ENCODE measurements around the gene LPXN.

LPXN gene

GRCh38 chr11:58525037-58525614, 50.5 kb downstream of the LPXN start:
- H3K4me3 ChIP-seq (ENCODE audit: low read depth, low read length), result no peak overlapping the region

GRCh38 chr11:58524232-58525036, 51.2 kb downstream of the LPXN start:
- H3K4me3 ChIP-seq (ENCODE audit: low read depth, low read length), result no peak overlapping the region

GRCh38 chr11:58513747-58514367, 61.8 kb downstream of the LPXN start:
- no peak overlapping the region for H3K4me3 ChIP-seq (ENCODE audit: low read depth, low read length)

- H3K4me3 ChIP-seq (ENCODE audit: low read depth, low read length), result no peak overlapping the region
Measured at GRCh38 chr11:58511636-58512035, 64.0 kb downstream of the LPXN start.

- no peak overlapping the region for H3K4me3 ChIP-seq (ENCODE audit: low read depth, low read length)
Measured at GRCh38 chr11:58509748-58510147, 65.9 kb downstream of the LPXN start.

- H3K4me3 ChIP-seq (ENCODE audit: low read depth, low read length), result no peak overlapping the region
Measured at GRCh38 chr11:58508814-58509213, 66.8 kb downstream of the LPXN start.

GRCh38 chr11:58508005-58508404, 67.7 kb downstream of the LPXN start, which contains the start of gene OR5B21:
Gene OR5B21 (minus strand): TSS chr11:58508105. CDS start chr11:58508105, 0 bp downstream.
- H3K4me3 ChIP-seq (ENCODE audit: low read depth, low read length), result no peak within 1 kb of the TSS

- H3K4me3 ChIP-seq (ENCODE audit: low read depth, low read length), result no peak overlapping the region
Measured at GRCh38 chr11:58507355-58507754, 68.3 kb downstream of the LPXN start.

- H3K4me3 ChIP-seq (ENCODE audit: low read depth, low read length), result no peak overlapping the region
Measured at GRCh38 chr11:58506935-58507334, 68.7 kb downstream of the LPXN start.

- H3K4me3 ChIP-seq (ENCODE audit: low read depth, low read length), result no peak overlapping the region
Measured at GRCh38 chr11:58505849-58506248, 69.8 kb downstream of the LPXN start.

- H3K4me3 ChIP-seq (ENCODE audit: low read depth, low read length), result no peak overlapping the region
Measured at GRCh38 chr11:58504232-58504631, 71.4 kb downstream of the LPXN start.

- no peak overlapping the region for H3K4me3 ChIP-seq (ENCODE audit: low read depth, low read length)
Measured at GRCh38 chr11:58503361-58503856, 72.2 kb downstream of the LPXN start.

GRCh38 chr11:58502004-58502403, 73.7 kb downstream of the LPXN start:
- H3K4me3 ChIP-seq (ENCODE audit: low read depth, low read length), result no peak overlapping the region

- no peak overlapping the region for H3K4me3 ChIP-seq (ENCODE audit: low read depth, low read length)
Measured at GRCh38 chr11:58498464-58498863, 77.2 kb downstream of the LPXN start.

- H3K4me3 ChIP-seq (ENCODE audit: low read depth, low read length), result no peak overlapping the region
Measured at GRCh38 chr11:58497951-58498350, 77.7 kb downstream of the LPXN start.

- H3K4me3 ChIP-seq (ENCODE audit: low read depth, low read length), result no peak overlapping the region
Measured at GRCh38 chr11:58495906-58496305, 79.8 kb downstream of the LPXN start.

- H3K4me3 ChIP-seq (ENCODE audit: low read depth, low read length), result no peak overlapping the region
Measured at GRCh38 chr11:58494101-58494500, 81.6 kb downstream of the LPXN start.

GRCh38 chr11:58493676-58494075, 82.0 kb downstream of the LPXN start:
- no peak overlapping the region for H3K4me3 ChIP-seq (ENCODE audit: low read depth, low read length)

- H3K4me3 ChIP-seq (ENCODE audit: low read depth, low read length), result no peak overlapping the region
Measured at GRCh38 chr11:58490827-58491226, 84.8 kb downstream of the LPXN start.

- H3K4me3 ChIP-seq (ENCODE audit: low read depth, low read length), result no peak overlapping the region
Measured at GRCh38 chr11:58487170-58487569, 88.5 kb downstream of the LPXN start.

GRCh38 chr11:58485961-58486360, 89.7 kb downstream of the LPXN start:
- no peak overlapping the region for H3K4me3 ChIP-seq (ENCODE audit: low read depth, low read length)

All from iPS-11a (cell line).